Loucy (cell line): ENCODE results near the gene CHM.

ENCODE experiments used
- CTCF ChIP-seq: fragments of 200-600 bp; sonication (generic); conservative IDR thresholded peaks from 2 replicates; pipeline ENCODE4 v1.5.1; 2014; ENCODE audit warnings: mild to moderate bottlenecking, antibody characterized with exemption, low read length
- EZH2phosphoT487 ChIP-seq: fragments of 200-600 bp; IDR thresholded peaks from 2 replicates; pipeline ENCODE4 v1.6.1; 2018; ENCODE audit warnings: antibody characterized with exemption, mild to moderate bottlenecking, moderate library complexity, borderline replicate concordance

- TF ChIP-seq CTCF (no peak), EZH2phosphoT487 (no peak)
Measured at GRCh38 chrX:85882601-85883000, 164.8 kb downstream of the CHM start.
